ENCODE data around the gene MYO3B. TPM values are rescaled to one million over a fixed set of nuclear protein-coding genes. Genes with fewer than 3 reads are reported as not detected.

Gene MYO3B
- total and polyA plus RNA-seq, 2 of the 8 experiments (the other 6 are each of a cell fraction or from before 2014, with no cell fraction given): 0.17 to 0.19 TPM

GRCh38 chr2:170598067-170598395, 420.1 kb downstream of the MYO3B start (continued):
- TF ChIP-seq CTBP2 (IDR thresholded peaks at IDR 0.05; ENCODE audit: borderline replicate concordance, insufficient read depth, insufficient read length, low read length): no peak
- no peak for TF ChIP-seq TAF1 (IDR thresholded peaks at IDR 0.05; ENCODE audit: low read depth, low read length)
- no peak for TF ChIP-seq SUZ12 (IDR thresholded peaks at IDR 0.05; ENCODE audit: low read length)
